Upper lobe of left lung (tissue), 6 donors: ENCODE measurements around the gene IFITM10. TPM values are rescaled to one million over a fixed set of nuclear protein-coding genes. Genes with fewer than 3 reads are reported as not detected.

Experiments
- ATAC-seq, 2 donors: fragments of 200-7000 bp; cut with Tn5 transposase; one replicate each; pipeline ENCODE4 v1.9.1; 2022; ENCODE audit warnings: mild to moderate bottlenecking in 2 of 2, moderate library complexity in 2 of 2; ENCODE audit not compliant: low FRiP score in 2 of 2
- DNase-seq, 2 donors: peaks; one replicate each; pipeline ENCODE4 v3.0.0-alpha.2; 2019 to 2020
- H3K27ac ChIP-seq, 4 donors: fragments of 200-600 bp; sonication (generic); one replicate each; pipeline ENCODE4 v1.5.1; 2016 to 2019
- H3K27me3 ChIP-seq, 4 donors: fragments of 200-600 bp; sonication (generic); one replicate each; pipeline ENCODE4 v1.5.1; 2017 to 2019
- H3K36me3 ChIP-seq, 4 donors: fragments of 200-600 bp; sonication (generic); one replicate each; pipeline ENCODE4 v1.5.1; 2016 to 2019
- H3K4me1 ChIP-seq, 4 donors: fragments of 200-600 bp; sonication (generic); one replicate each; pipeline ENCODE4 v1.5.1; 2018 to 2019
- H3K4me3 ChIP-seq, 4 donors: fragments of 200-600 bp; sonication (generic); one replicate each; pipeline ENCODE4 v1.5.1; 2017 to 2019; ENCODE audit warnings: mild to moderate bottlenecking in 2 of 4, moderate library complexity in 1 of 4
- H3K9me3 ChIP-seq, 4 donors: fragments of 200-600 bp; sonication (generic); one replicate each; pipeline ENCODE4 v1.5.1; 2018 to 2019
- EP300 ChIP-seq, 4 donors: sonication (generic); formaldehyde crosslinking; IDR thresholded peaks; one replicate each; pipeline ENCODE4 v1.5.1; 2017; ENCODE audit warnings: antibody characterized with exemption in 4 of 4, control low read depth in 2 of 4
- POLR2A ChIP-seq, 4 donors: fragments of 450-650 bp; IDR thresholded peaks; one replicate each; pipeline ENCODE4 v1.5.1; 2016 to 2017; ENCODE audit warnings: antibody characterized with exemption in 4 of 4, mild to moderate bottlenecking in 2 of 4
- POLR2AphosphoS5 ChIP-seq, 2 donors: sonication (generic); formaldehyde crosslinking; IDR thresholded peaks; one replicate each; pipeline ENCODE4 v1.5.1; 2017; ENCODE audit warnings: antibody characterized with exemption in 2 of 2
- WGBS, 2 donors: methylation state at CpG; one replicate each; pipeline ENCODE4 v1.1.5; 2017 to 2018; 5-methylcytosine and 5-hydroxymethylcytosine counted together
- total RNA-seq, 6 donors: library from RNA; depleted of rRNA in 4 of 6; stranded (reverse); fragments of >200 nt in 4 of 6; gene quantifications; one replicate each; pipeline versions ENCODE4 v1.1.0 to v1.2.1, GENCODE V29; 2016 to 2021
- TF ChIP-seq, protein P1 (sequence below), 6 experiments: fragments of 450-650 bp in 4 of 6; fragments of 200-600 bp in 2 of 6; sonication (generic) in 2 of 6; IDR thresholded peaks; one replicate each; pipeline ENCODE4 v1.5.1; 2016 to 2019; ENCODE audit warnings: antibody characterized with exemption in 6 of 6
- donor health status: DM: no; HTN: no; CAD: no; lungs with moderate emphysema.
- donor health status: DM: no; HTN: yes; CAD: no; lungs with severe emphysema.

IFITM10 gene
- total RNA-seq, 6 donors from 2014 or later, result 8.7 to 28.3 (median 14.2) TPM

DNA sequence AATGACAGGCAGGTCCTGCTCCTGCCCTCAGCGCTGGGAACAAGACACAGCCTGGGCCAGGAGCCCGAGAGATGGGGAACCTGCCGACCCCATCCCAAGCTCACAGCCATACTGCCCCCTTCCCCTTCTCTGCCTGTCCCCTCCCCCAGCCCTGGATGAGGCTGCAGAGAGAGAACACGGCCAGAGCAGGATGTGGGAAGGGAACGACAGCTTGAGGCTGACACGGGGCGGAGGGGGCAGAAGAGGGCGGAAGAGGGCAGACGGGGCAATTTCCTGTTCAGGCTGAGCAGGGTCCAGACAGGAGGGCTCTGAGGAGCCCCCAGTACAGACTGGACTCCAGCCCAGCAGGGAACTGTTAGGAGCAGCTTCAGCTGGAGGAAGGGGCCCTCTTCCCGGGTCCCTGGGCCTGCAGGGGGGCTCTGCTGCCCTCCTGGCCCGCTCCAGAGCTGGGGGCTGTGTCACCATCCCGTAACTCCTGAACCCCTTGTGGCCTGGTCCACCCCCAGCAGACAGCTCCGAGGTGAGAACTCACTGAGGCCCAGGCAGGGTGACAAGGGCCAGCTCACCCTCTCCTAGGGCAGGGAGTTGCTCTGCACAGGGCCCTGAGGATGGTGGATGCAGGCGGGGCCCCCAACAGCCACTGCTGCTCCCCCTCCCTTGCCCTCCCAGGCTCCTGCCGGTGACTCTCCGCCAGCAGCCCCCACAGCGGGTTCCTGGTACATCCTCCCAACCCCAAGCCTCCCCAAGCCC lies 7.6 kb upstream of the IFITM10 start:
- H3K4me3 ChIP-seq, result peak overlapping the region in 2 of 4 donors; percentile 30 to 96
- no peaks in the 10 kb centered on the region for H3K27me3 ChIP-seq
- TF ChIP-seq, protein P1, sequence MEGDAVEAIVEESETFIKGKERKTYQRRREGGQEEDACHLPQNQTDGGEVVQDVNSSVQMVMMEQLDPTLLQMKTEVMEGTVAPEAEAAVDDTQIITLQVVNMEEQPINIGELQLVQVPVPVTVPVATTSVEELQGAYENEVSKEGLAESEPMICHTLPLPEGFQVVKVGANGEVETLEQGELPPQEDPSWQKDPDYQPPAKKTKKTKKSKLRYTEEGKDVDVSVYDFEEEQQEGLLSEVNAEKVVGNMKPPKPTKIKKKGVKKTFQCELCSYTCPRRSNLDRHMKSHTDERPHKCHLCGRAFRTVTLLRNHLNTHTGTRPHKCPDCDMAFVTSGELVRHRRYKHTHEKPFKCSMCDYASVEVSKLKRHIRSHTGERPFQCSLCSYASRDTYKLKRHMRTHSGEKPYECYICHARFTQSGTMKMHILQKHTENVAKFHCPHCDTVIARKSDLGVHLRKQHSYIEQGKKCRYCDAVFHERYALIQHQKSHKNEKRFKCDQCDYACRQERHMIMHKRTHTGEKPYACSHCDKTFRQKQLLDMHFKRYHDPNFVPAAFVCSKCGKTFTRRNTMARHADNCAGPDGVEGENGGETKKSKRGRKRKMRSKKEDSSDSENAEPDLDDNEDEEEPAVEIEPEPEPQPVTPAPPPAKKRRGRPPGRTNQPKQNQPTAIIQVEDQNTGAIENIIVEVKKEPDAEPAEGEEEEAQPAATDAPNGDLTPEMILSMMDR (IDR thresholded peaks at IDR 0.05), result no peak
- TF ChIP-seq EP300 (IDR thresholded peaks at IDR 0.05), result no peak
- TF ChIP-seq POLR2AphosphoS5 (IDR thresholded peaks at IDR 0.05), result peak in 1 of 2 donors; percentile 71
- TF ChIP-seq POLR2A (IDR thresholded peaks at IDR 0.05), result peak in 1 of 4 donors; percentile 23
- H3K9me3 ChIP-seq, result no peaks in the 10 kb centered on the region
- H3K27ac ChIP-seq, result peak overlapping the region; percentile 52 to 97 (median 82)
- H3K4me1 ChIP-seq, result peaks cover 40 to 93% (median 75%) of the 10 kb centered on the region in 4 donors
- 36 to 57% methylated on average over 12 to 17 of the region's 17 CpGs for WGBS, 2 donors
- peaks cover 23 to 81% (median 77%) of the 10 kb centered on the region in 4 donors for H3K36me3 ChIP-seq
- peak; percentile 66 to 70 for DNase-seq
- no peak for ATAC-seq

DNA sequence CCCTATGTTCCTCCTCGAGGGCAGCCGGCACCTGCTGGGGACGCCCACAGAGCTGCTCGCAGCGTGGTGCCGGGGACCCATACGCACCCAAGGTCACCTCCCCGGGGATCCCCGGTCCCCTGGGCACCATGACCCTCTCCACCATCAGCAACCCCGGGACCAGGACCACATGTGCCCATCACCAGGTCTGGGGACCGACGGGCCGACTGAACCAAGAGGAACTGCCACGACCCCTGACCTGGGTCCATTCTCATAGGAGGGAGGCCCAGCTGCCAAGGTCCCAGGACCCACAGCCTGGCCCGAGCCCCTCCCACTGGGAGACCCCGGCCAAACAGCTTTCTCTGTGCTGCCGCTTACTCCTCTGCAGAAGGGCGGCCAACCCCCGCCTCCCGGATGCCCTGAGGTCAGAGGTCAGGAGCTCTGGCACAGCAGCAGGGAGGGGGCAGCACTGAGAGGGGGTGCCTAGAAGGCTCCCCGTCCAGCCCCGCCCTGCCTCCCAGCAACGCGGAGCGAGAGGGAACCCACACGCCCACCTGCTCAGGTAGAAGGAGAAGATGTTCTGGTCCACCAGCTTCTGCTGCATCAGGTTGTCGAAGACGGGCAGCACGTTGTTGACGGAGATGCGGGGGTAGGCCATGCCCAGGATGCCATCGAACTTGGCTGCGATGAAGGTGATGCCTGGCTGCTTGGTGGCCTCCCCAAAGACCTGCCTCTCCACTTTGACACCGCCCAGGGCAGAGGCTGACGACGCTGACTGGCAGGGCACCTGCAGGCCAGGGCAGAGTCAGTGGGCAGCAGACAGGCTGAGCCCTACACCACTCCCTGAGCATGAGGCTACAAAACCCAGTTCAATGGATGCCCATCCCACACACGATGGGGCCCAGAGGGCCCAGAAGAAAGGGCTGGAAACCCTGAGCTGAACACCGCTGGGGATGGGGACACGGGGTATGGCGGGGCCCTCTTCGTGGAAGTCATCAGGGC lies 6.7 kb upstream of the IFITM10 start:
- DNase-seq (peak; percentile 21 to 70), ATAC-seq (no peak)
- H3K9me3 ChIP-seq, result no peaks in the 10 kb centered on the region
- H3K27me3 ChIP-seq, result no peaks in the 10 kb centered on the region
- H3K27ac ChIP-seq, result peak overlapping the region; percentile 52 to 97 (median 82)
- peaks cover 23 to 91% (median 85%) of the 10 kb centered on the region in 4 donors for H3K36me3 ChIP-seq
- WGBS, 2 donors, result 80 to 85% methylated on average over 6 to 41 of the region's 41 CpGs
- TF ChIP-seq, protein P1 (IDR thresholded peaks at IDR 0.05), result no peak
- TF ChIP-seq POLR2AphosphoS5 (IDR thresholded peaks at IDR 0.05), result no peak
- no peak for TF ChIP-seq POLR2A (IDR thresholded peaks at IDR 0.05)
- no peak for TF ChIP-seq EP300 (IDR thresholded peaks at IDR 0.05)
- peaks cover 30 to 93% (median 66%) of the 10 kb centered on the region in 4 donors for H3K4me1 ChIP-seq
- H3K4me3 ChIP-seq, result peak overlapping the region in 2 of 4 donors; percentile 30 to 96

DNA sequence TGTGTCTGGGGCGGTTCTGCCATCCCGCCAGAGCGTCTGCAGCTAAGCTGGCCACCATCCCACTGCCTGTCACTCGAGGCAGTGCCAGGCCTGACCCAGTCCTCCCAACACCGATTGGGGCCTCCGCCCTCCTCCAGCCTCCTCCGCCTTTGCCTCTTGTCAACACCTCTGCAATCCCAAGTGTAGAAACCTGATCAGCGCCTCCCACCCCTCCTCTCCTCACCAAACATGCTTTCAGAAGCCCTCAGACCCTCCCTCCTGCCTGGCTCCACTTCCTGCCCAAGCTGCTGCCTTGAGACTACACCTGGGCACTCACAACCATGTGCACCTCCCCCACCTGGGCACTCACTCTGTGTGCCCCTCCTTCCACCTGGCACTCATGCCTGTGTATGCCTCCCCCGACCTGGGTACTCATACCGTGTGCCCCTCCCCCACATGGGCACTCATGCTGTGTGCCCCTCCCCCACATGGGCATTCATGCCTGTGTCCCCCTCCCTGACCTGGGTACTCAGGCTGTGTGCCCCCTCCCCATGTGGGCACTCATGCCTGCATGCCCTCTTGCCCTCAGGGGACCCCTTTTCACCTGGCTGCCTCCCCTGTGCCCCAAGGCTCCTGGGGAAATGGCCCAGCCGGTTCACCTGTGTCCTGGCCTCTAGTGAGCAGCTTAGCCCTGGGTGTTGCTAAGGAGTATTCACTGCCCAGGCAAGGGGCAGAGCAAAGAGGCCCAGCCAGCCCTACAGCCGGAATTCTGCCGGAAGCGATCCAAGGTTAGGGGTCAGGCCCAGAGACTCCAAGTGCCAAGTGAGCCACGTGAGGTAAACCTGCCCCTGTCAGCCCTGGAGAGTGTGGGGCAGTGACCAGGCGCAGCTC lies 5.5 kb upstream of the IFITM10 start:
- H3K4me3 ChIP-seq, result no peak overlapping the region
- ATAC-seq (no peak), DNase-seq (peak; percentile 39 to 71)
- peaks cover 20 to 88% (median 54%) of the 10 kb centered on the region in 4 donors for H3K4me1 ChIP-seq
- H3K27ac ChIP-seq, result peak overlapping the region; percentile 37 to 97 (median 68)
- TF ChIP-seq EP300 (IDR thresholded peaks at IDR 0.05) (no peak), POLR2A (IDR thresholded peaks at IDR 0.05) (no peak), POLR2AphosphoS5 (IDR thresholded peaks at IDR 0.05) (no peak)
- TF ChIP-seq, protein P1 (IDR thresholded peaks at IDR 0.05), result no peak
- no peaks in the 10 kb centered on the region for H3K27me3 ChIP-seq
- 64 to 65% methylated on average over 14 to 16 of the region's 16 CpGs for WGBS, 2 donors
- H3K36me3 ChIP-seq, result peaks cover 23 to 91% (median 83%) of the 10 kb centered on the region in 4 donors
- no peaks in the 10 kb centered on the region for H3K9me3 ChIP-seq

DNA sequence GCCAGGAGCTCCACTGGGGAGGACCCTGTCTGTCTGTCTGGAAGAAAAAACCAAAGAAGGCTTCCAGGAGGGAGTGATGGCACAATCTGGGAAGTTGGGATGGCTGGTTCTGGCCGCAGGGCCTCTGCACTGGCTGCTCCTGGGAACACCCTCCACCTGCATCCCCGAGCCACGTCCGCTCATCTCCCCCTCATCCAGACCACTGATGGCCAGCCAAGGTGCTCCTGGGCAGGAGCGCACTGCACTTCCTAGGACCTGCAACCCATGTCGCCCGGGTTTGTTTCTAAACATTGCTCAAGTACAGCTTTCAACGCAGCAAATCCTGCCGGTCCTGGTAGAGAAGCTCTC lies 4.9 kb upstream of the IFITM10 start:
- WGBS, 2 donors, result 56 to 57% methylated on average over 5 to 9 of the region's 9 CpGs
- TF ChIP-seq, protein P1 (IDR thresholded peaks at IDR 0.05), result no peak
- no peak for TF ChIP-seq POLR2AphosphoS5 (IDR thresholded peaks at IDR 0.05)
- no peak for TF ChIP-seq EP300 (IDR thresholded peaks at IDR 0.05)
- no peak for TF ChIP-seq POLR2A (IDR thresholded peaks at IDR 0.05)
- H3K27ac ChIP-seq, result peak overlapping the region in 2 of 4 donors; percentile 96 to 97
- no peaks in the 10 kb centered on the region for H3K9me3 ChIP-seq
- H3K4me1 ChIP-seq, result peaks cover 14 to 88% (median 51%) of the 10 kb centered on the region in 4 donors
- H3K4me3 ChIP-seq, result no peak overlapping the region
- DNase-seq, result peak in 1 of 2 donors; percentile 33
- no peaks in the 10 kb centered on the region for H3K27me3 ChIP-seq
- ATAC-seq, result no peak
- H3K36me3 ChIP-seq, result peaks cover 23 to 85% (median 77%) of the 10 kb centered on the region in 4 donors
